ENCODE data around the gene KPNA3.
"Not testable (repeated sequence)": the region's sequence is repeated elsewhere in the genome, so short reads cannot be mapped to it uniquely, and the experiment has no call there.

GRCh38 chr13:49803047-49803446, 10.6 kb upstream of the KPNA3 start:
- not testable (repeated sequence) for TF ChIP-seq REST (IDR thresholded peaks at IDR 0.05; ENCODE audit: unreplicated experiment); POLR2AphosphoS5 (IDR thresholded peaks at IDR 0.05; ENCODE audit: low read depth); CTCF (conservative IDR thresholded peaks at IDR 0.05; ENCODE audit: low read depth in 2 of 2); ZNF331 (CRISPR knock-in tag; IDR thresholded peaks at IDR 0.05; ENCODE audit: low read depth); EZH2phosphoT487 (IDR thresholded peaks at IDR 0.05; ENCODE audit: unreplicated experiment); EZH2 (IDR thresholded peaks at IDR 0.05; ENCODE audit: low read depth, unreplicated experiment); NANOG (IDR thresholded peaks at IDR 0.05; ENCODE audit: borderline replicate concordance)
- TF ChIP-seq, protein P1, sequence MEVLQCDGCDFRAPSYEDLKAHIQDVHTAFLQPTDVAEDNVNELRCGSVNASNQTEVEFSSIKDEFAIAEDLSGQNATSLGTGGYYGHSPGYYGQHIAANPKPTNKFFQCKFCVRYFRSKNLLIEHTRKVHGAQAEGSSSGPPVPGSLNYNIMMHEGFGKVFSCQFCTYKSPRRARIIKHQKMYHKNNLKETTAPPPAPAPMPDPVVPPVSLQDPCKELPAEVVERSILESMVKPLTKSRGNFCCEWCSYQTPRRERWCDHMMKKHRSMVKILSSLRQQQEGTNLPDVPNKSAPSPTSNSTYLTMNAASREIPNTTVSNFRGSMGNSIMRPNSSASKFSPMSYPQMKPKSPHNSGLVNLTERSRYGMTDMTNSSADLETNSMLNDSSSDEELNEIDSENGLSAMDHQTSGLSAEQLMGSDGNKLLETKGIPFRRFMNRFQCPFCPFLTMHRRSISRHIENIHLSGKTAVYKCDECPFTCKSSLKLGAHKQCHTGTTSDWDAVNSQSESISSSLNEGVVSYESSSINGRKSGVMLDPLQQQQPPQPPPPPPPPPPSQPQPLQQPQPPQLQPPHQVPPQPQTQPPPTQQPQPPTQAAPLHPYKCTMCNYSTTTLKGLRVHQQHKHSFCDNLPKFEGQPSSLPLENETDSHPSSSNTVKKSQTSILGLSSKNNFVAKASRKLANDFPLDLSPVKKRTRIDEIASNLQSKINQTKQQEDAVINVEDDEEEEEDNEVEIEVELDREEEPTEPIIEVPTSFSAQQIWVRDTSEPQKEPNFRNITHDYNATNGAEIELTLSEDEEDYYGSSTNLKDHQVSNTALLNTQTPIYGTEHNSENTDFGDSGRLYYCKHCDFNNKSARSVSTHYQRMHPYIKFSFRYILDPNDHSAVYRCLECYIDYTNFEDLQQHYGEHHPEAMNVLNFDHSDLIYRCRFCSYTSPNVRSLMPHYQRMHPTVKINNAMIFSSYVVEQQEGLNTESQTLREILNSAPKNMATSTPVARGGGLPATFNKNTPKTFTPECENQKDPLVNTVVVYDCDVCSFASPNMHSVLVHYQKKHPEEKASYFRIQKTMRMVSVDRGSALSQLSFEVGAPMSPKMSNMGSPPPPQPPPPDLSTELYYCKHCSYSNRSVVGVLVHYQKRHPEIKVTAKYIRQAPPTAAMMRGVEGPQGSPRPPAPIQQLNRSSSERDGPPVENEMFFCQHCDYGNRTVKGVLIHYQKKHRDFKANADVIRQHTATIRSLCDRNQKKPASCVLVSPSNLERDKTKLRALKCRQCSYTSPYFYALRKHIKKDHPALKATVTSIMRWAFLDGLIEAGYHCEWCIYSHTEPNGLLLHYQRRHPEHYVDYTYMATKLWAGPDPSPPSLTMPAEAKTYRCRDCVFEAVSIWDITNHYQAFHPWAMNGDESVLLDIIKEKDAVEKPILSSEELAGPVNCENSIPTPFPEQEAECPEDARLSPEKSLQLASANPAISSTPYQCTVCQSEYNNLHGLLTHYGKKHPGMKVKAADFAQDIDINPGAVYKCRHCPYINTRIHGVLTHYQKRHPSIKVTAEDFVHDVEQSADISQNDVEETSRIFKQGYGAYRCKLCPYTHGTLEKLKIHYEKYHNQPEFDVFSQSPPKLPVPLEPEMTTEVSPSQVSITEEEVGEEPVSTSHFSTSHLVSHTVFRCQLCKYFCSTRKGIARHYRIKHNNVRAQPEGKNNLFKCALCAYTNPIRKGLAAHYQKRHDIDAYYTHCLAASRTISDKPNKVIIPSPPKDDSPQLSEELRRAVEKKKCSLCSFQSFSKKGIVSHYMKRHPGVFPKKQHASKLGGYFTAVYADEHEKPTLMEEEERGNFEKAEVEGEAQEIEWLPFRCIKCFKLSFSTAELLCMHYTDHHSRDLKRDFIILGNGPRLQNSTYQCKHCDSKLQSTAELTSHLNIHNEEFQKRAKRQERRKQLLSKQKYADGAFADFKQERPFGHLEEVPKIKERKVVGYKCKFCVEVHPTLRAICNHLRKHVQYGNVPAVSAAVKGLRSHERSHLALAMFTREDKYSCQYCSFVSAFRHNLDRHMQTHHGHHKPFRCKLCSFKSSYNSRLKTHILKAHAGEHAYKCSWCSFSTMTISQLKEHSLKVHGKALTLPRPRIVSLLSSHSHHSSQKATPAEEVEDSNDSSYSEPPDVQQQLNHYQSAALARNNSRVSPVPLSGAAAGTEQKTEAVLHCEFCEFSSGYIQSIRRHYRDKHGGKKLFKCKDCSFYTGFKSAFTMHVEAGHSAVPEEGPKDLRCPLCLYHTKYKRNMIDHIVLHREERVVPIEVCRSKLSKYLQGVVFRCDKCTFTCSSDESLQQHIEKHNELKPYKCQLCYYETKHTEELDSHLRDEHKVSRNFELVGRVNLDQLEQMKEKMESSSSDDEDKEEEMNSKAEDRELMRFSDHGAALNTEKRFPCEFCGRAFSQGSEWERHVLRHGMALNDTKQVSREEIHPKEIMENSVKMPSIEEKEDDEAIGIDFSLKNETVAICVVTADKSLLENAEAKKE (CRISPR knock-in tag; IDR thresholded peaks at IDR 0.05) = not testable (repeated sequence)

All from GM23338 (cell line).